HepG2 (cell line): Measurements from ENCODE around the gene CHN1. TPM values are rescaled to one million over a fixed set of nuclear protein-coding genes. Genes with fewer than 3 reads are reported as not detected.

Experiments
- ATAC-seq: fragments of 200-7000 bp; cut with Tn5 transposase; 3 replicates; pipeline ENCODE4 v1.9.1; 2020; ENCODE audit warnings: mild to moderate bottlenecking, moderate library complexity
- BruUV-seq: library from RNA; stranded (reverse); fragments of 400-500 nt; replicated peaks from 2 replicates; lab custom pipeline; 2021; lab: Mats Ljungman, UMichigan
- CTCF ChIA-PET: fragments of 300-600 bp; formaldehyde crosslinking; extraction: SDS; loops from one replicate; lab custom pipeline; 2021; ENCODE audit warnings: low total read pairs, inconsistent platforms, low intra/inter-chr PET ratio; lab: Yijun Ruan, JAX
- POLR2A ChIA-PET: fragments of 350-600 bp; sonication (Branson Sonifier 250); formaldehyde crosslinking; loops from one replicate; lab custom pipeline; 2020; ENCODE audit warnings: antibody characterized with exemption, inconsistent platforms; lab: Yijun Ruan, JAX
- DNase-seq: peaks from one replicate; pipeline ENCODE4 v3.0.0-alpha.2; 2015; ENCODE audit warnings: low spot score
- FAIRE-seq: peaks from 3 replicates; lab custom pipeline; 2011; peaks lifted over from hg19 to GRCh38; lab: Jason Lieb, UNC
- H2AFZ ChIP-seq: one replicate; pipeline ENCODE4 v1.6.1; 2011; ENCODE audit warnings: low read length, inconsistent platforms
- H3K27ac ChIP-seq: fragments of 300-600 bp; 3 replicates; pipeline ENCODE4 v1.8.0; 2011; ENCODE audit warnings: mixed run types, mild to moderate bottlenecking, mixed read lengths, low read length, inconsistent platforms; ENCODE audit not compliant: insufficient read depth; ENCODE audit errors: extremely low read length
- H3K27me3 ChIP-seq, 2 experiments: fragments of 200-600 bp in 1 of 2; 2 replicates in 1 of 2; 3 replicates in 1 of 2; pipeline versions ENCODE4 v1.6.0 to v1.8.0; 2011; ENCODE audit warnings: low read length in 2 of 2, mild to moderate bottlenecking in 2 of 2, moderate library complexity in 2 of 2, inconsistent platforms in 1 of 2; ENCODE audit not compliant: insufficient read depth in 2 of 2, control insufficient read depth in 1 of 2
- H3K36me3 ChIP-seq, 2 experiments: fragments of 200-600 bp in 1 of 2; replicated peaks in 1 of 2; 2 replicates in 1 of 2; 3 replicates in 1 of 2; pipeline versions ENCODE4 v1.5.1 to v1.8.0; 2011; ENCODE audit warnings: low read length in 2 of 2, inconsistent platforms in 1 of 2; ENCODE audit not compliant: insufficient read depth in 2 of 2, control insufficient read depth in 1 of 2
- H3K4me1 ChIP-seq: 2 replicates; pipeline ENCODE4 v1.5.1; 2012; ENCODE audit warnings: low read length, inconsistent platforms; ENCODE audit not compliant: insufficient read depth
- H3K4me2 ChIP-seq: 2 replicates; pipeline ENCODE4 v1.6.0; 2011; ENCODE audit warnings: low read depth, low read length, inconsistent platforms
- H3K4me3 ChIP-seq, 3 experiments: fragments of 200-600 bp in 1 of 3; sonication (generic), shearing (Covaris generic) in 1 of 3; replicated peaks in 1 of 3; 2 replicates each; pipeline ENCODE4 v1.5.1; 2011 to 2016; ENCODE audit warnings: low read length in 3 of 3, inconsistent platforms in 2 of 3, low read depth in 2 of 3, mild to moderate bottlenecking in 2 of 3, control low read depth in 1 of 3, mixed read lengths in 1 of 3; ENCODE audit not compliant: insufficient read depth in 1 of 3
- H3K79me2 ChIP-seq: one replicate; pipeline ENCODE4 v1.6.1; 2011; ENCODE audit warnings: low read length, inconsistent platforms; ENCODE audit not compliant: insufficient read depth
- H3K9ac ChIP-seq: 2 replicates; pipeline ENCODE4 v1.6.0; 2011; ENCODE audit warnings: mild to moderate bottlenecking, low read depth, low read length, inconsistent platforms; ENCODE audit not compliant: insufficient read depth
- H3K9me3 ChIP-seq: 2 replicates; pipeline ENCODE4 v1.5.1; 2012; ENCODE audit warnings: mild to moderate bottlenecking, low read length
- H4K20me1 ChIP-seq: 2 replicates; pipeline ENCODE4 v1.6.0; 2011; ENCODE audit warnings: inconsistent platforms, mild to moderate bottlenecking, low read length, moderate library complexity; ENCODE audit not compliant: insufficient read depth
- NR2C2 ChIP-seq: sonication (generic); formaldehyde crosslinking; IDR thresholded peaks from 2 replicates; pipeline ENCODE4 v1.4.0; 2020; ENCODE audit warnings: missing genetic modification reagents, mild to moderate bottlenecking, moderate library complexity, borderline replicate concordance
- SRSF1 ChIP-seq: fragments of 200-400 bp; formaldehyde crosslinking; optimal IDR thresholded peaks from 2 replicates; pipeline ENCODE3; 2017; ENCODE audit warnings: mild to moderate bottlenecking, low read depth, low read length, moderate library complexity
- THRA ChIP-seq: sonication (generic); formaldehyde crosslinking; IDR thresholded peaks from 2 replicates; pipeline ENCODE4 v1.4.0; 2020; ENCODE audit warnings: missing genetic modification reagents, borderline replicate concordance
- USF2 ChIP-seq, 2 experiments: sonication (generic) in 1 of 2; formaldehyde crosslinking in 1 of 2; IDR thresholded peaks; 2 replicates each; pipeline versions ENCODE4 v1.5.1 to v1.6.1; 2011 to 2020; ENCODE audit warnings: borderline replicate concordance in 1 of 2, low read depth in 1 of 2, low read length in 1 of 2, mild to moderate bottlenecking in 1 of 2, missing genetic modification reagents in 1 of 2, moderate library complexity in 1 of 2
- ZBTB33 ChIP-seq: sonication (generic); formaldehyde crosslinking; IDR thresholded peaks from 2 replicates; pipeline ENCODE4 v1.4.0; 2020; ENCODE audit warnings: missing genetic modification reagents
- ZNF44 ChIP-seq: sonication (generic); formaldehyde crosslinking; IDR thresholded peaks from 2 replicates; pipeline ENCODE4 v1.5.1; 2020; ENCODE audit warnings: mild to moderate bottlenecking, missing genetic modification reagents
- WGBS: methylation state at CpG from one replicate; pipeline ENCODE4 v1.1.6; 2017; ENCODE audit warnings: low lambda C conversion rate; 5-methylcytosine and 5-hydroxymethylcytosine counted together
- in situ Hi-C: cut with HindIII; loops from 2 replicates; pipeline ENCODE4 v1.10.0; 2017; ENCODE audit warnings: low pct_unique_long_range_greater_than_20kb; ENCODE audit not compliant: extremely low pct_ligation_motif_present
- intact Hi-C: fragments of 100-400 bp; cut with micrococcal nuclease; formaldehyde crosslinking; loops from one replicate; pipeline ENCODE4 v1.10.0; 2022; ENCODE audit not compliant: unreplicated experiment
- polyA plus RNA-seq, 8 experiments: library from polyadenylated mRNA; depleted of rRNA in 3 of 8; stranded (reverse) in 7 of 8; unstranded in 1 of 8; fragments of >200 nt; fragmentation: Illumina TruSeq in 4 of 8; extraction: Trizol in 4 of 8; gene quantifications; 2 replicates each; pipeline versions ENCODE4 v1.2.1 to v1.2.3, GENCODE V29; 2011 to 2016; ENCODE audit warnings: low read depth in 4 of 8, missing spikeins in 1 of 8, mixed read lengths in 1 of 8; ENCODE audit not compliant: insufficient read depth in 1 of 8
- total RNA-seq, 5 experiments: library from RNA; depleted of rRNA; stranded (reverse); fragments of >200 nt; fragmentation: Illumina TruSeq; extraction: Trizol; gene quantifications; 2 replicates each; pipeline ENCODE4 v1.2.3, GENCODE V29; 2016; ENCODE audit warnings: low read depth in 1 of 5
- TF ChIP-seq, protein P1 (sequence below): sonication (generic); formaldehyde crosslinking; IDR thresholded peaks from 2 replicates; pipeline ENCODE4 v1.8.0; 2022; ENCODE audit warnings: missing genetic modification reagents, mild to moderate bottlenecking, inconsistent platforms, borderline replicate concordance
- TF ChIP-seq, protein P2 (sequence below): sonication (generic); formaldehyde crosslinking; IDR thresholded peaks from 2 replicates; pipeline ENCODE4 v1.5.0; 2020; ENCODE audit warnings: missing genetic modification reagents

The CHN1 gene
- total and polyA plus RNA-seq, 2 of the 13 experiments (the other 11 are each of a cell fraction or from before 2014, with no cell fraction given) = 2.8 to 3.5 TPM

- TF ChIP-seq, protein P1, sequence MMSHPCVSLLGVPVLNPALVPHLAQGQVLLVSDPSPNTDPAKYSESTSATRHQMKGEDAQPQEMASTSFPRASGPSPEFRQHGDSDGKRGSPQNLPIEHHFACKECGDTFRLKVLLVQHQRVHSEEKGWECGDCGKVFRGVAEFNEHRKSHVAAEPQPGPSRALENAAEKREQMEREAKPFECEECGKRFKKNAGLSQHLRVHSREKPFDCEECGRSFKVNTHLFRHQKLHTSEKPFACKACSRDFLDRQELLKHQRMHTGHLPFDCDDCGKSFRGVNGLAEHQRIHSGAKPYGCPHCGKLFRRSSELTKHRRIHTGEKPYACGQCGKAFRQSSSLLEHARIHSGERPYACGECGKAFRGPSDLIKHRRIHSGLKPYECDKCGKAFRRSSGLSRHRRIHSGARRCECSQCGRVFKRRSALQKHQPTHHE = no peak
- TF ChIP-seq ZBTB33 (CRISPR knock-in tag) = no peak
- TF ChIP-seq SRSF1 = no peak
- TF ChIP-seq USF2 (IDR thresholded peaks at IDR 0.05; ENCODE audit: low read depth, low read length) = no peak
- TF ChIP-seq USF2 (CRISPR knock-in tag; IDR thresholded peaks at IDR 0.05; ENCODE audit: borderline replicate concordance) = no peak
- TF ChIP-seq ZNF44 (CRISPR knock-in tag) = no peak
These were observed 220.9 kb downstream of the CHN1 start (continued) for GRCh38 chr2:174784316-174784715.

- no peak overlapping the region for H3K4me2 ChIP-seq
- H3K9me3 ChIP-seq = no peaks in the 10 kb centered on the region
- H3K9ac ChIP-seq = no peak overlapping the region
- H3K4me3 ChIP-seq = no peak overlapping the region
- ChIA-PET POLR2A (no interaction called here), CTCF (no interaction called here)
- intact Hi-C loops = no loop called here
- no peak for FAIRE-seq
- in situ Hi-C loops = no loop called here
- H3K4me1 ChIP-seq = no peaks in the 10 kb centered on the region; the same call in 1 of the 2 replicates
- ATAC-seq = no peak; the same call in 2 of the 3 replicates
- H3K36me3 ChIP-seq = no peaks in the 10 kb centered on the region
- no peak overlapping the region for H3K27ac ChIP-seq
- no TSS peak for BruUV-seq
- H3K27me3 ChIP-seq = peaks cover 6 to 53% of the 10 kb centered on the region in 2 experiments; a peak in 4 of 5 replicates
- no peaks in the 10 kb centered on the region for H4K20me1 ChIP-seq
- H3K79me2 ChIP-seq = no peaks in the 10 kb centered on the region
- 34% methylated on average over 11 of the region's 11 CpGs for WGBS
- DNase-seq = no peak
- H2AFZ ChIP-seq = no peak overlapping the region
- TF ChIP-seq, protein P2, sequence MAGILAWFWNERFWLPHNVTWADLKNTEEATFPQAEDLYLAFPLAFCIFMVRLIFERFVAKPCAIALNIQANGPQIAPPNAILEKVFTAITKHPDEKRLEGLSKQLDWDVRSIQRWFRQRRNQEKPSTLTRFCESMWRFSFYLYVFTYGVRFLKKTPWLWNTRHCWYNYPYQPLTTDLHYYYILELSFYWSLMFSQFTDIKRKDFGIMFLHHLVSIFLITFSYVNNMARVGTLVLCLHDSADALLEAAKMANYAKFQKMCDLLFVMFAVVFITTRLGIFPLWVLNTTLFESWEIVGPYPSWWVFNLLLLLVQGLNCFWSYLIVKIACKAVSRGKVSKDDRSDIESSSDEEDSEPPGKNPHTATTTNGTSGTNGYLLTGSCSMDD (CRISPR knock-in tag) = no peak
- no peak for TF ChIP-seq NR2C2
- TF ChIP-seq THRA (CRISPR knock-in tag) = no peak
These were observed 223.2 kb downstream of the CHN1 start for GRCh38 chr2:174781996-174782395.
